Measurements from ENCODE around the gene PNLIP.

The PNLIP gene

DNA sequence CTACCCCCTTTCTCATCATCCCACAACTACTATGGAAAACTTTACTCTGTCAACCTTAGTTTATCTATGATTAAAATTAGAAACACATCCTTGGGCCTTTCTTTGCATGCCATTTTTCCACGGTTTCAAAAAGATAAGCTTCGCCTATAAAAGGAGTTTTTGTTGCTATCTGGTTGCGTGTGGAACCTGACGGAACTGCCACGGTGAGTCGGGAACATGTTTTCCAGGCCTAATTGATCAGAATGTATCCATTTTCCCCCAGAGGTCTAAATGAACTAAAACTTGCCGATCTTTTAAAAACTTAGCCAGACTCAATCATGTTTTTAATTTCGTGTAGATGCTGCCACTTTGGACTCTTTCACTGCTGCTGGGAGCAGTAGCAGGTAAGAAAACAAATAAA, at the start of gene PNLIP:
TSS of gene PNLIP (plus strand) at position 176 of the 400 bp plus-strand sequence. CDS start at position 338, 162 bp downstream.
- no peak for DNase-seq

DNA sequence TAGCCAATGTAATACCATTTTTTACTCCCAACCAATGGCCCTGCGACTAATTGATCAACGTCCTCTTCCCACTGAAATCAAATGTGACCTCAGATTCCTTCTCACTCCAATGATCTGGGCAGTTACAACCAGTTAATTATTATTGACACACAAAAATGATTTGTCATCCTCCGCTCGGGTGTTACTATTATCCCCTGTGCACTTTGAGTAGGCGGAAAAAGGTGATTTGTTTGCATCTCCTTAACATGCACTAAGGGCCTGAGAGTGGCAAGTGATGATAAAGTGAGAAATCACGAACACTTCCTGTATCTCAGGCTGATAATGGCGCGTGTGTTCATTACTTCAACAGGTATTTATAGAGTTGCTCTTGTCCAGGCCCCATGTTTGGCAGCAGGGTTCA, 40.9 kb upstream of the PNLIP start:
- no peak for DNase-seq

DNA sequence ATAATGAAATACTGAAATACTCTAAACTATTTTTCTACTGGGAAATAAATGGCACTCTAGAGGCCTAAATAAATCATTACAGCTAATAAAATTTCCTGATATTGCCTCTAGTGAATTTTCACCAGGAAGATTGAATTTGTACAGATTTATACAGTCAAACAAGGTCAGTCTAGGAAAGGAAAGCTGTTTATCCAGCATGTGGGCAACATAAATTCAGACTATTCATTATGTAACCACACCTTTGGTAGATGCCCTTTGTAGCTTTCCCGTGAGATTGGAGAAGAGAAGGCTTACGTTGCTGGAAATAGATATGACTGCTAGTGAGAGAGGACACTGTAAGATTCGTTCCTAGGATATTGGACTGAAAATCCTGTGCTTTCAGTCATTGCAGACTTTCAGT, 35.2 kb upstream of the PNLIP start:
- DNase-seq, result no peak

DNA sequence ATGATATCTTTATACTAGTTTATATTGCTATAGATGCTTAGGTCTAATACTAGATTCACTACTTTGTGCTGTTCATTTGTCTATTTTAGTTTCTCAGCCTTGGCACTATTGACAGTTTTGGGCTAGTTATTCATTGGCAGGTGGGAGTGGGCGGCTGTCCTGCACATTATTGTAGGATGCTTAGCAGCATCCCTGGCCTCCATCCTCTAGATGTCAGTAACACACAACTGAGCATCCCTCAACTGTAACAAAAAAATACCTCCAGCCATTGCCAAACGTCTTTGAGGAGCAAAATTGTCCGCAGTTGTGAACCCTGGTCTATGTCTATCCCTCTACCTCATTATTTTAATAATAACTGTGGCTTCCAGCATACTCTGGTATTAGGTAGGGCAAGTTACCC, 34.4 kb upstream of the PNLIP start:
- no peak for DNase-seq

DNA sequence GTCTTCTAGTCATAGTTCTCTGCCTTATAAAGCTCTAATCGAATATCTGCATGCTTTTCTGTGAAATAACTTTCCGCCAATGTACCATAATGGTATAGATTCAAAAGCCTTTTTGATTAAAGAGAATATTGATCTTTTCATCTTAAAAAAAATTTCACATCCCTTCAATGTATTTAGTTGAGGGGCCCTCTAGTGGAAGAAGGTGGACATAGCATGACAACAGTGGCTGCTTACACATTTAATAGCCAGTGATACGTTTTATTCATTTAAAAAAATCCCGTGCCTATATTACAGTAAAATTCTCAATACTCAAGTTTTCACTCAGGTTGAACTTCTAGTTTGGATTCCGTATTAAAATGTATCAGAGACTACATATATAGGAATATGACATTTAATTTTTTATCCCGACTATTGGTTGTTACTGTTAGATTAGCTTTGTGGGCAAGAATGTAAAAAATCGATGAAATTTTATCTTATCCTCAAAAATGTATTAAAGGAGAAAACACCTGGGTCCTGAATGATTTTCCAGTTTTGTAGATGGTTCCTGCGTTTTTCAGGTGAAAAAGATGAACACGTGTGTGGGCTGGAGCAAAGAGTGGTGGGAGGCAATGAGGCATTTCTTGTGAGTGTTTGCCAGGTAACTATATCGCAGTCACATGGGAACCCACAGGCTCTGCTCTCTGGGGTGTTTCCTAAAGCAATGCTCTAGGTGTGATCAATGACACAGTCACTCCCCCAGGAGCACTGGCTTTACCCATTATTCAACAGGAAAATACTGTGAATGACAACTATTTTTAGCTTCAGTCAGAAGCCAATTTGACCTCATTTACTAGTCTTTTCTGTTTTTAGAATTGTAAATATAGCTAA, 24.1 kb upstream of the PNLIP start:
- DNase-seq, result peak in 1 of 2 donors; percentile 13

DNA sequence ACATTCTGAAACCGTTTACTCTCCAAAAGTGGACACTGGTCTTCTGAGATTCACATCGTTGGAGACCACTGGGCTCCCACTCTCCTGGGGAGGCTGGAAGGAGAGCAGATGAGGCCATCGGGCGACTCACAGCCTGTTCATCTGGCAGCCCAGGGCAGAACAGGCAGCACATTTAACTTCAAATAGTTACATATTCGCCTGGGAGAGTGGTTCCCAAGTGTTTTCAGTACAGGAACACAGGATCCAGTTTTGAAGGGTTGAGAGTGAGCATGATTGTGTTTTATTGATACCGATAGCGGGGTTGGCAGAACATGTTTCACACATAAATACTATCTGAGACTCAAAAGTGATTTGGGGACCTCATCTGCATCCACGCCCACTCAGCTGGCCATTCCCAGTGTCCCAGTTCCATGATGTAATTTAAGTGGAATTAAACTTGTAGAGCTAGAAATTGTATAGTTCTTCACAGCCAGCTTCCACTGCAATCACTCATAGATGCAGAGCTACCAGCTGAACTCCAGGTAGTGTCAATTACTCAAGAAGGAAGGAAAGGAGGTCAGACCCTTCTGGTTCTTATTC, 22.8 kb upstream of the PNLIP start:
- DNase-seq, result no peak

DNA sequence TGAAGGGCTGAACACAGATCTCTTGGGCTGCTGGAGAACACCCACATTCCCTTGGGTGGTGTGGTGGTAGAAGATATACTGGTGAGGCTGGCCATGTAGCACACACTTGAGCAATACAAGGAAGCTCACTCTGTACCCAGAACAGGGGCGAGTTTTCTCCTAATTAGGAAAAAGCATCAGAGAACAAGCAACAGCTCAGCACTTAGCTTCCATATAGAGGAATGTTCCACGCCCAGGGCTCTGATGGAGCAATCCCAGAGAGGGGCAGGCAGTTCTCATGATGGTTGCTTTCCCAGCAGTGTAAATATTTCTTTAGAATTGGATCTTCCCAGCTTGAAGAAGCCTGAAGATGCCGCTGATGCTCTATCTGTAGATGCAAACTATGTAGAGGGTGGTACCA, 21.0 kb upstream of the PNLIP start:
- no peak for DNase-seq

DNA sequence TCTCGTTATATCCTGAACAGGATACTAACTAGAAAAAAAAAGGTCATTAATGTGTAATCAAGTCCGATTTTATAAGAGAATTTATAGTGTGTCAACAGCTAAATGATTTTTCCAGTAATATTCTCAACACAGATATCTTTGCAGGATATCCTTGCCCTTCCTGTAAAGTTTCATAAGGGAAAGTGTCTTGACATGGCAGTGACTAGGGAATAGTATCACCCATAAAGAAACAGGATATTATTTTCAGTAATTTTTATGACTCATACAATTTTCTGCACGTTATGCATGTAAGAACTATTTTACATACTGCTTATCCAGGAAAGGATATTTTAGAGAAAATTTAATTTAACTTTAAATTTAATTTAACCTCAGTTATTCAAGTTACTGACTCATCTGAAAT, 19.5 kb upstream of the PNLIP start:
- no peak for DNase-seq

DNA sequence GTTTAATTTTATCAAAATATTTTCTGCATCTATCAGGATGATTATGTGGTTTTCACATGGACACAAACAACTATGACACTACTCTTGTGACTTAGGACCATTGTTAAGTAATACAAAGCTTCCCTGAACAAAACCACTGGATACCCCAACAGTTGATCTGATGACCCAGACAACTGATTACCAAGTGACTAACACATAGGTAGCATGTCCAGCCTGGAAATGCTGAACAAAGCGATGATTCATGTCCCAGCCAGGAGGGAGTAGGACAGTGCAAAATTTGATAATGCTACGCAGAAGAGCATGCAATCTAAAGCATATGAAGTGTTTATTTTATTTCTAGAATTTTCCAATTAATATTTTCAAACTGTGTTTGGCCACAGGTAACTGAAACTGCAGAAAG, 8.9 kb upstream of the PNLIP start:
- DNase-seq, result no peak

DNA sequence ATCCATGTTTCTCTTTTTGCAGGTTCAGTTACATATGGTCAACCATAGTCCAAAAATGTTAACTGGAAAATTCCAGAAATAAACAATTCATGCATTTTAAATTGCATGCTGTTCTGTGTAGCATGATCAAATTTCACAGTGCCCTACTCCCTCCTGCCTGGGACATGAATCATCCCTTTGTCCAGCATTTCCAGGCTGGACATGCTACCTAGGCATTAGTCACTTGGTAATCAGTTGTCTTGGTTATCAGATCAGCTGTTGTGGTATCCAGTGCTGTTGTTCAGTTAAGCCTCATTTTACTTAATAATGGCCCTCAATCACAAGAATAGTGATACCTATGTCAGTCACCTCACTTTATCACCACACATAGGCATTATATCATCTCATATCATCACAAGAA, 7.3 kb upstream of the PNLIP start:
- no peak for DNase-seq

DNA sequence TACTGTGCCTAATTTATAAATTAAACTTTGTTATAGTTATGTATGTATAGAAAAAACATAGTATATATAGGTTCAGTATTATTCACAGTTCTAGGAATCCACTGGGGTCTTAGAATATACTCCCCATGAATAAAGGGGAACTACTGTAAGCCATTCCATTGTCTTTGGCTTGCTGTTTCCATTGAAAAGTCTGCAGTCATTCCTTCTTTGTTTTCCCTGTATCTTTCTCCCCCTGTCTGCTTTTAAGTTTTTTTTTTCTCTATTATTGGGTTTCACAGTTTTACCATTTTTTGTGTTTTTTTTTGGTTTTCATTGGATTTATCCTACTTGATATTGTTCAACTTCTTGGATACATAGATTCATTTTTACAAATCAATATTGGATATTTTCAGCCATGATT, 6.7 kb upstream of the PNLIP start:
- no peak for DNase-seq

DNA sequence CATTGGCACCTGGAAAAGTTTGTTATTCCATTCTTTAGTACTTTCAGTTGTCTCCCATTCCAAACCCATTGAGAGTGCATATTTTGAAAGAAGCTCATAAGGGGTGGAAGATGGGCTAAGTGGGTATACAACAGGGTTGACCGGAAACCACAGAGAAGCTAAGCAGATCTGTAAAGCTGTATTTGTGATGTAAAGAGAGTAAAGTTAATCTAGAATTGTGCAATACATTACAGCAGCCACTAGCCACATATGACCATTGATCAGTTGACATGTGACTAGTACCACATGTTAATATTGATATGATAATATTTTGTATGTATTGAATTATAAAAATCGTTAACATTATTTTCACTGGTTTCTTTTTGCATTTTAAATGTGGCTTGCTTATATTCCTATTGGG, 4.9 kb upstream of the PNLIP start:
- no peak for DNase-seq

DNA sequence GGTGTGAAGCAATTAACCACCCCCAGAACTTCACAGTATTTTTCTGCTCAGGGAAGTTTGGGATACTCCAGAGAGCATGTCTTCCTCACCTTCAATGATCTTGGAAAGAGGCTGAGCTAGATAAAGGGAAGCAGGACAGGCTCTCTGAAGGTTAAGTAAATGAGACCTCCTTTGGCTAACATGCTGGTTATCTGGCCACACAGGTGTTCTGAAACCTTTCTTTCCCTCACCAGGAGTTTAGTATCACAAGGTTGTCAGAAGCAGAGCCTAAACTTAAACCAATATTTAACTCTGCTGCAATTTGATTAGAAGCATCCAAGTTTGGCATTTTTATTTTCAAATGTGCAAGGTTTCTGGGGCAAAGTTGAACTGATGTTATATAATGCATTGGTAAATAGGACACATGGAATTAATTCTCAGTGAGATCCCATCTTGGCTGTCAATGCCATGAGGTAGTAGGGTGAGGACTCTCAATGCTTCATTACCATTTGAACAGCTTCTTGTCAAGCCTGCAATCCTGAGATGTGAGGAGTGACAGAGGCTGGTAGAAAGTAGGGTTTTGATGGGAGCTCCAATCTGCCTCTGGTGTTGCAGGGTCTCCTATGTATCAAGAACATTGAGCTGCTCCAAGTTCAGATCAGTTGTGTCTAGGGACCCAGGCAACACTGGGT, 3.6 kb upstream of the PNLIP start:
- no peak for DNase-seq

DNA sequence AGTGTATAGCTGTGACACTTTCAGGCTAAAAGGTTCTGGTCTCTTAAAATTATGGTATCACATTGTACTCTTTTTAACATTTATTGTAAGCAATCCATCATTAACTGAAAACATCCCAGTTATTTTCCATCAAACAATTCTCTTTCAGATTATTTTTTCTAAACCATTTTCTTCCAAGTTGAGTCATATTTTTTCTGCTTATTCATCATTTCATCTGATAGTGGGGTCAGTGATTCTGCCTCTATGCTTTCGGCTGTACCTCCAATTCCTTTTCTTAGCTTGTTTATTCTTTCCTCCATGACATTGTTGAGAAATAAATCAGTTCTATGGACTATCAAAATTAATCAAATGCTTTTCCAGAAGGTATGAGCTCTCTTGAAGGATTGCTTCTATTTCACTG, 609 bp upstream of the PNLIP start:
- DNase-seq, result no peak

DNA sequence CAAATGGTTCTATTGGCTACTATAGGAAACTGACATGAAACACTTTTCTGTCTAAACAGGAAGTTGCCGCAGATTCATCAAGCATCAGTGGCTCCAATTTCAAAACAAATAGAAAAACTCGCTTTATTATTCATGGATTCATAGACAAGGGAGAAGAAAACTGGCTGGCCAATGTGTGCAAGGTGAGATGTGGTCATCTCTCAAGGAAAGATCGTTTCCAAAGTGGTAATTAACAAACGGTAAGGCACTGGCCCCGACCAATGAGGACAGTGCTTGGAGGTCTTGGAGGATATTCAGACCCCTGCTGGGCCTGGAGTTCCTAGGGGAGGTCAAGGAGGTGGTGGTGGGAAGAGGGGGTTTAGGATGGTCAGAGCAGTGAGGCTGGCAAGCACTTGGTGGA, 2.6 kb downstream of the PNLIP start:
- DNase-seq, result no peak

DNA sequence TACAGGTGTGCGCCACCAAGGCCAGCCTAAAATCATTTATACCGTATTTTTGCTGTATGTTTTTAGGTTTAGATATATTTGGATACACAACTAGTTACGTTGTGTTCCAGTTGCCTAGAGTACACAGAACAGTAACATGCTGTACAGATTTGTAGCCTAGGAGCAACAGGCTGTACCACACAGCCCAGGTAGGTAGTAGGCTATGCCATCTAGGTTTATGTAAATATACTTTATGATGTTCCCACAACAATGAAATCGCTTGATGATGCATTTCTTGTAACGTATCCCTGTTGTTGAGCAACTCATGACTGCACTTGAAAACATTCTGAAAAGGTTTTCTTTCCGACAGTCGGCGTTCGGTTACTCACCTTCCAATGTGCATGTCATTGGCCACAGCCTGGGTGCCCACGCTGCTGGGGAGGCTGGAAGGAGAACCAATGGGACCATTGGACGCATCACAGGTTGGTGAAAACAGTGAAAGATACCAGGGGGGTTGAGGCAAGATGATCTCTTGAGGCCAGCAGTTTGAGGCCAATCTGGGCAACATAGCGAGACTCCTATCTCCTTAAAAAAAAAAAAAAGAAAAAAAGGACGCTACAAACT, 7.7 kb downstream of the PNLIP start:
- DNase-seq, result no peak

DNA sequence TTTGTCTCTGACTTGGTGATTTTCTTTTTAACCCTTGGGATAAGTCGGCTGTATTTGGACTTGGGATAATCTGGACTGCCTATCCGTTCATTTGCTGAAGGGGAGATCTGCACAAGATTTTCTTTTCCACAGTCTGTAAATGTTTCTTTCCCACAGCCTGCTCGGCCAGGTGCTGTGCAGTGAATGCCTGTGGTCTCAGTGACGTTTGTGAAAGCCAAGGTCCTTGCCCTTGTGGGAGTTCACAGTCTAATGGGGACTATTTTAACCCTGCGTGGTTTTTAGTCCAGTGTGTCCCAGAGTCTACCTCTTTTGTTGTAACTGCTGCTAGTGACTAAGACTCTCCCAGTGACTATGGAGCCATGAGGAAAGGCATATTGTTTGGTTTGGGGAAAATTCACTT, 8.9 kb downstream of the PNLIP start:
- no peak for DNase-seq

DNA sequence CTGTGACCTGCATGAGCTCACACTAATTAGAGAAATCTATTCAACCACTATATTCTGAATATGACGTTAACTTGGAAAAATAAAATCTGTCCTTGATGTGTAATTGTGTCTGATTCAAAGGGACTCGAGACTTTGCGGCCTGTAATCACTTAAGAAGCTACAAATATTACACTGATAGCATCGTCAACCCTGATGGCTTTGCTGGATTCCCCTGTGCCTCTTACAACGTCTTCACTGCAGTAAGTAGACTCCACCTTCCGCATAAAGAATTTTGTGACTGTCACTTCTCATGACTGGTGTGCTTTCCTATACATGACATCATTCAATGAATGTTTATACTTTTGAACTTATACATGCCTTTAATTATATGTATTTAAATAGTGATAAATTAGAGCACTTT, 10.1 kb downstream of the PNLIP start:
- no peak for DNase-seq

DNA sequence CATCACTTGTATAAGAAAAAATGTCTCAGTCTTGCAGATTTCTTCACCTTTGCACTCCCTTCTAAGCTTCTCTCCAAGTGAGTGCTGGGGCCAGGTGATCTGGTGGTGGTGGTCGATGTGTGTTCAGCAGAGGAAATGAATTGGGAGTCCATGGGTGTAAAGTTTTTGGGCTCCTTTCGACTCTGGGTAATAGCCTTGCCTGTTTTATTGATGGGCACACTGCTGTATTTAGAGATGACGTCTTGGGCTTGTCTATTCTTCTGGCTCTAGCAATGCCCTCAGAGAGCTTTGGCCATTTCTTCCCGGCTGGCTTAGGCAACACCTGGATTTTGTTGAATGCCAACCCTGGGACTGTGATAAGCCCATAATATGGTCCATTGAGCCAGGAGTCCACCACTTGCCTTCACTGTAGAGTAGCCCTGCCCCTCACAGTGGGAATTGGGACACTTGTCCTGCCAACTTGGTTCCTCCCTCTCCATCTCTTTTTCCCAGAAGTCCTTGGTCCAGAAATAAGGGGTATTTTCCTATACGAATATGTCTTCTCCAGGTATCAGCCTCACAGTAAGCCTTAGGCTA, 11.7 kb downstream of the PNLIP start:
- no peak for DNase-seq

DNA sequence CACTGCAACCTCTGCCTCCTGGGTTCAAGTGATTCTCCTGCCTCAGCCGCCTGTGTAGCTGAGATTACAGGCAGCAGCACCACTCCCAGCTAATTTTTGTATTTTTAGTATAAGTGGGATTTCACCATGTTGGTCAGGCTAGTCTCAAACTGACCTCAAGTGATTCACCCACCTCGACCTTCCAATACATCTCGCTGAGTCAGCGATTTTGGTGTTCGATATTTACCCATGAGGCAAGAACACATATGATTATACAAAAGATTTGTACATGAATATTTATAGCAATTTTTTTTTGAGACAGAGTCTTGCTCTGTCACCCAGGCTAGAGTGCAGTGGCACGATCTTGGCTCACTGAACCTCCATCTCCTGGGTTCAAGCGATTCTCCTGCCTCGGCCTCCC, 19.8 kb downstream of the PNLIP start:
- DNase-seq, result no peak

DNA sequence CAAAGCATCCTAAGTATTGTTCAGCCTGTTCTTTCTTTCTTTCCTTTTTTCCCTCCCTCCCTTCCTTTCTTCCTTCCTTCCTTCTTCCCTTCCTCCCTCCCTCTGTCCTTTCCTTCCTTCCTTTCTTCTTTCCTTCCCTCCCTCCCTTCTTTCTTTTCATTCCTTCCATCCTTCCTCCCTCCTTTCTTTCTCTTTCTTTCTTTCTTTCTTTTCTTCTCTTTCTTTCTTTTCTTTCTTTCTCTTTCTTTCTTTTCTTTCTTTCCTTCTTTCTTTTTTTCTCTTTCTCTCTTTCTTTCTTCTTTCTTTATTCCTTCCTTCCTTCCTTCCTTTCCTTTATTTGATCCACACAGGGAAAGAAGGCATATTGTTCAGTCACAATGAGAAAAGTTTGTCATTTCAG, 21.2 kb downstream of the PNLIP start:
- no peak for DNase-seq

DNA sequence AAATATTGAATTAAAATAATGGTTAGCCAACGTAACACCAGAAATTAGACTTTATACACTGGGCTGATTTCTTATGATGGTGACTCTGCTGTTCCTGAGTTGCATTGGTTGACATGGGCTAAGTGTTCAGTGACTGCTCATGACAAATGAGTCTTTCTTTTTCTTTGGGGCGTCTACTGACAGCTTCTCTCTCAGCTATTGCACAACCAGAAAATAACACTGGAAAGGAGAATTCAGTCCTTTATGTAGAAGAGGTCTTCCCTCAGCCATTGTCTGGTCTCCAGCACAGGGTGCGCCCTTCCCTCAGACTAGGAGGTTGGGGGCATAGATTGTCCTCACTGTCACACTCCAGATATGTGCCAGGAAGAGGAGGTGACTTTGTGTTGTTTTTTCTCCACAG, 21.6 kb downstream of the PNLIP start:
- no peak for DNase-seq

DNA sequence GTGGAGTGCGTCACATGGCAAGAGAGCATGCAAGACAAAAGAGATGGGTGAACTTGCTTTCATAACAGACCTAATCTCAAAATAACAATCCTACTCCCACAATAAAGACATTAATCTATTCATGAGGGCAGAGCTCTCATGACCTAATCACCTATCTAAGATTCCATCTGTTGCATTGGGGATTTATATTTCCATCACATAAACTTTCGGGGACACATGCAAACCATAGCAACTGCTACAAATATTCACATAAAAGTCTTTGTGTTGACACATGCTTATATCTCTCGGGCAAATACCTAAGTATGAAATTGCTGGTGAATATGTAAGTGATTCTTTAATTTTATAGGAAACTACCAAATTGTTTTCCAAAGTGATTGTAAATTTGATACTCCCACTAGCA, 29.1 kb downstream of the PNLIP start:
- no peak for DNase-seq

Measured in CD4-positive, alpha-beta T cell treated with Interleukin-1 beta for 1 hour (primary cell).